ENCODE results near the gene FAM98C.

DNA sequence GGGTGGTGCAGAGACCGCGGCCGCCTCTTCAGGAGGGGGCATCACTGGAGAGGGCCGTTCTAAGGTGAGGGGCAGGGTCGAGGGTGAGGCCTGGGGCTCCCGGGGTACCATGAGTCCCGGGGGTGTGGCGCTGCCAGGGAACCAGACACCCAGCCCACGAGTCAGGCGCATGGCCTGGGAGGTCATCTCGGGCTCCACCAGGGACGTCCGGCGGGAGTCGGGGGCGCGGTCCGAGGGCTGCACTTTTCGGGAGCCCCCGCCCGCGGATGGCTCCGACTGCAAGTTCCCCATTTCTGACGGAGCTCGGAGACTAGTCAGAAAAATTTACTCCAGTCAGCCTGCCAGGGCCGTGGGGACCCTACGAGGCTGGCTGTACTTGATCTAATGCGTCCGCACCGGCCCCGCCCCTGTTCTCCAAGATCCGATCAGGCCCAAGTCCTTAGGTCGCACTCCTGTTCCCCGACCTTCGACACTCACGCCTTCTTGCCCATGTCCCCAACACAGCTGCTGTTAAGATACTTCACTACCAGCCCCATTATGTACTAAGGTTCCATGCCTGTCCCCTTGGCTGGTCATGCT lies 15.8 kb upstream of the FAM98C start:
- TF ChIP-seq POLR2A (IDR thresholded peaks at IDR 0.05), result no peak
- TF ChIP-seq, protein P1, sequence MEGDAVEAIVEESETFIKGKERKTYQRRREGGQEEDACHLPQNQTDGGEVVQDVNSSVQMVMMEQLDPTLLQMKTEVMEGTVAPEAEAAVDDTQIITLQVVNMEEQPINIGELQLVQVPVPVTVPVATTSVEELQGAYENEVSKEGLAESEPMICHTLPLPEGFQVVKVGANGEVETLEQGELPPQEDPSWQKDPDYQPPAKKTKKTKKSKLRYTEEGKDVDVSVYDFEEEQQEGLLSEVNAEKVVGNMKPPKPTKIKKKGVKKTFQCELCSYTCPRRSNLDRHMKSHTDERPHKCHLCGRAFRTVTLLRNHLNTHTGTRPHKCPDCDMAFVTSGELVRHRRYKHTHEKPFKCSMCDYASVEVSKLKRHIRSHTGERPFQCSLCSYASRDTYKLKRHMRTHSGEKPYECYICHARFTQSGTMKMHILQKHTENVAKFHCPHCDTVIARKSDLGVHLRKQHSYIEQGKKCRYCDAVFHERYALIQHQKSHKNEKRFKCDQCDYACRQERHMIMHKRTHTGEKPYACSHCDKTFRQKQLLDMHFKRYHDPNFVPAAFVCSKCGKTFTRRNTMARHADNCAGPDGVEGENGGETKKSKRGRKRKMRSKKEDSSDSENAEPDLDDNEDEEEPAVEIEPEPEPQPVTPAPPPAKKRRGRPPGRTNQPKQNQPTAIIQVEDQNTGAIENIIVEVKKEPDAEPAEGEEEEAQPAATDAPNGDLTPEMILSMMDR (IDR thresholded peaks at IDR 0.05), result no peak
